Measurements from ENCODE around the gene KLHL6. TPM values are rescaled to one million over a fixed set of nuclear protein-coding genes. Genes with fewer than 3 reads are reported as not detected.

The KLHL6 gene
- polyA plus RNA-seq, 1 of the 3 experiments (the other 2 are of a cell fraction): not detected

GRCh38 chr3:183538486-183538885 is 17.0 kb downstream of the KLHL6 start:
- no peak for DNase-seq
- WGBS (ENCODE audit: low lambda C conversion rate): 91% methylated on average over 1 of the region's 1 CpG
- TF ChIP-seq PBX3 (IDR thresholded peaks at IDR 0.05): no peak
- no peak for TF ChIP-seq EZH2phosphoT487 (IDR thresholded peaks at IDR 0.05; ENCODE audit: borderline replicate concordance, low read depth)
- H2AFZ ChIP-seq (ENCODE audit: low read depth): no peak overlapping the region
- CTCF ChIA-PET: no interaction called here
- no peaks in the 10 kb centered on the region for H3K9me2 ChIP-seq
- no peak overlapping the region for H3K4me2 ChIP-seq
- no peaks in the 10 kb centered on the region for H3K27me3 ChIP-seq (ENCODE audit: insufficient read depth)
- H3F3A ChIP-seq (replicated peaks; ENCODE audit: insufficient read depth): no peaks in the 10 kb centered on the region
- POLR2A ChIA-PET: no interaction called here
- no peaks in the 10 kb centered on the region for H4K20me1 ChIP-seq (ENCODE audit: insufficient read depth)
- no peaks in the 10 kb centered on the region for H3K36me3 ChIP-seq (replicated peaks in 1 of 2; ENCODE audit: control insufficient read depth in 1 of 2, insufficient read depth in 2 of 2, low read length in 1 of 2)
- H3K27ac ChIP-seq (ENCODE audit: low read depth in 2 of 2, low read length in 1 of 2): no peak overlapping the region
- no peaks in the 10 kb centered on the region; a peak in 1 of 4 replicates for H3K4me1 ChIP-seq (ENCODE audit: control insufficient read depth in 1 of 2, insufficient read depth in 2 of 2, low read depth in 1 of 2, low read length in 1 of 2)
- no peak overlapping the region for H3K9ac ChIP-seq
- H3K9me3 ChIP-seq: no peaks in the 10 kb centered on the region
- H3K4me3 ChIP-seq (ENCODE audit: low read depth in 2 of 2, low read length in 1 of 2): no peak overlapping the region
- no peaks in the 10 kb centered on the region for H3K79me2 ChIP-seq (ENCODE audit: insufficient read depth)

- H3K4me1 ChIP-seq (ENCODE audit: control insufficient read depth in 1 of 2, insufficient read depth in 2 of 2, low read depth in 1 of 2, low read length in 1 of 2): no peaks in the 10 kb centered on the region; a peak in 1 of 4 replicates
- H3K36me3 ChIP-seq (replicated peaks in 1 of 2; ENCODE audit: control insufficient read depth in 1 of 2, insufficient read depth in 2 of 2, low read length in 1 of 2): no peaks in the 10 kb centered on the region
- H3F3A ChIP-seq (replicated peaks; ENCODE audit: insufficient read depth): no peaks in the 10 kb centered on the region
- H3K27ac ChIP-seq (ENCODE audit: low read depth in 2 of 2, low read length in 1 of 2): no peak overlapping the region
- no peaks in the 10 kb centered on the region for H3K27me3 ChIP-seq (ENCODE audit: insufficient read depth)
- no peaks in the 10 kb centered on the region for H3K79me2 ChIP-seq (ENCODE audit: insufficient read depth)
- H4K20me1 ChIP-seq (ENCODE audit: insufficient read depth): no peaks in the 10 kb centered on the region
- no peak for DNase-seq
- WGBS (ENCODE audit: low lambda C conversion rate): 88% methylated on average over 4 of the region's 4 CpGs
- no peak overlapping the region for H2AFZ ChIP-seq (ENCODE audit: low read depth)
- no peaks in the 10 kb centered on the region for H3K9me2 ChIP-seq
- ChIA-PET CTCF (interaction anchor here (0.6 to 1.9 kb wide), 3 partner anchors 10 to 121 kb away, joined by 3 to 5 read pairs (median 3); no protein-coding TSS in a partner anchor), POLR2A (no interaction called here)
- no peak overlapping the region for H3K4me3 ChIP-seq (ENCODE audit: low read depth in 2 of 2, low read length in 1 of 2)
- H3K4me2 ChIP-seq: no peak overlapping the region
- H3K9ac ChIP-seq: no peak overlapping the region
- TF ChIP-seq FOXJ3 (CRISPR knock-in tag; IDR thresholded peaks at IDR 0.05) (no peak), RAD21 (IDR thresholded peaks at IDR 0.05; ENCODE audit: low read length) (no peak), ZBTB33 (IDR thresholded peaks at IDR 0.05; ENCODE audit: borderline replicate concordance, low read depth) (no peak), YY1 (IDR thresholded peaks at IDR 0.05; ENCODE audit: low read depth) (no peak), CTCF (IDR thresholded peaks at IDR 0.05) (no peak), MAX (IDR thresholded peaks at IDR 0.05; ENCODE audit: low read depth) (no peak), NFIC (IDR thresholded peaks at IDR 0.05; ENCODE audit: borderline replicate concordance) (no peak), CHD2 (IDR thresholded peaks at IDR 0.05; ENCODE audit: low read length, partially characterized antibody) (no peak), NRF1 (IDR thresholded peaks at IDR 0.05; ENCODE audit: low read depth, low read length) (no peak), EZH2phosphoT487 (IDR thresholded peaks at IDR 0.05; ENCODE audit: borderline replicate concordance, low read depth) (no peak), RXRA (IDR thresholded peaks at IDR 0.05; ENCODE audit: borderline replicate concordance, low read depth) (no peak), USF2 (IDR thresholded peaks at IDR 0.05; ENCODE audit: borderline replicate concordance, low read depth, low read length) (no peak), TAF1 (IDR thresholded peaks at IDR 0.05; ENCODE audit: borderline replicate concordance, low read depth, low read length) (no peak), POLR2AphosphoS5 (IDR thresholded peaks at IDR 0.05; ENCODE audit: low read depth, low read length) (no peak), IRF3 (IDR thresholded peaks at IDR 0.05; ENCODE audit: low read depth, low read length) (no peak), MXI1 (IDR thresholded peaks at IDR 0.05; ENCODE audit: low read depth, low read length) (no peak), SMC3 (IDR thresholded peaks at IDR 0.05; ENCODE audit: low read depth, low read length) (no peak), FOXM1 (IDR thresholded peaks at IDR 0.05; ENCODE audit: low read depth) (no peak)
- H3K9me3 ChIP-seq: no peaks in the 10 kb centered on the region
These were observed 18.2 kb downstream of the KLHL6 start for GRCh38 chr3:183537295-183537730.

All from SK-N-SH (cell line).